ENCODE results near the gene CGB5.
"Not testable (repeated sequence)": the region's sequence is repeated elsewhere in the genome, so short reads cannot be mapped to it uniquely, and the experiment has no call there.

Gene CGB5

GRCh38 chr19:49065905-49066512 is 22.4 kb downstream of the CGB5 start:
- no peak for TF ChIP-seq L3MBTL2 (conservative IDR thresholded peaks at IDR 0.05)
- no peak for TF ChIP-seq FOXA1 (IDR thresholded peaks at IDR 0.05)
- TF ChIP-seq CTBP1 (IDR thresholded peaks at IDR 0.05; ENCODE audit: borderline replicate concordance): no peak
- TF ChIP-seq ZNF384 (IDR thresholded peaks at IDR 0.05): no peak
- TF ChIP-seq FOXM1 (IDR thresholded peaks at IDR 0.05; ENCODE audit: borderline replicate concordance): no peak
- no peak for TF ChIP-seq NFRKB (IDR thresholded peaks at IDR 0.05)
- TF ChIP-seq BHLHE40 (IDR thresholded peaks at IDR 0.05; ENCODE audit: borderline replicate concordance): no peak
- no peak for TF ChIP-seq ARNT (IDR thresholded peaks at IDR 0.05)
- TF ChIP-seq FOXK2 (IDR thresholded peaks at IDR 0.05): no peak
- no peak for TF ChIP-seq ELF4 (IDR thresholded peaks at IDR 0.05)
- TF ChIP-seq SP1 (IDR thresholded peaks at IDR 0.05): no peak
- ChIA-PET CTCF (interaction anchor here (1.2 to 1.6 kb wide), 3 partner anchors 8 to 73 kb away, joined by 3 to 9 read pairs (median 4); partner anchors contain the start of genes GYS1 and RUVBL2), POLR2A (interaction anchor here (1.0 to 1.5 kb wide), 3 partner anchors 10 to 66 kb away, joined by 3 to 6 read pairs (median 4); no protein-coding TSS in a partner anchor)

DNA sequence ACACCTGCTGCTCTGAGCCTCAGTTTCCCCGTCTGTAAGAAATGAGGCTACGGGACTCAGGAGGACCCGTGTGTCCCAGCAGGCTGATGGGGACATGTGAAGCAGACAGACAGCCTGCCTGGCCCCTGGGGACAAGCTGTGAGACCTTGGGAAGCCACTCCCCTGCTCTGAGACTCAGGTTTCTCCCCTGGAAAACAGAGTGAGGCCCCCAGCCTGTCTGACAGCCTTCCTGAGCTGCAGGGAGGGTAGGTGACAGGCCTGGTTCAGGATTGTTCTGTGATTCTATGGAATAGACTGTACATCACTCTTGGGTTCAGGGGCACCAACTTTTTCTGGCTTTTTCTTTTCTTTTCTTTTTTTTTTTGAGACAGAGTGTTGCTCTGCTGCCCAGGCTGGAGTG is 23.9 kb downstream of the CGB5 start:
- no peak for DNase-seq (ENCODE audit: extremely low spot score)
- no peak for TF ChIP-seq FOXA1 (IDR thresholded peaks at IDR 0.05)
- TF ChIP-seq LEF1 (IDR thresholded peaks at IDR 0.05; ENCODE audit: borderline replicate concordance): no peak
- no peak for TF ChIP-seq ARNT (IDR thresholded peaks at IDR 0.05)
- TF ChIP-seq TARDBP (IDR thresholded peaks at IDR 0.05): no peak
- TF ChIP-seq HDGF (IDR thresholded peaks at IDR 0.05; ENCODE audit: borderline replicate concordance): no peak
- no peak for TF ChIP-seq ZNF384 (IDR thresholded peaks at IDR 0.05)
- no peak for TF ChIP-seq CTBP1 (IDR thresholded peaks at IDR 0.05; ENCODE audit: borderline replicate concordance)
- no peak for TF ChIP-seq SUZ12 (IDR thresholded peaks at IDR 0.05)
- no peak for TF ChIP-seq FOXM1 (IDR thresholded peaks at IDR 0.05; ENCODE audit: borderline replicate concordance)
- TF ChIP-seq ELF4 (IDR thresholded peaks at IDR 0.05): no peak
- no peak for TF ChIP-seq SP1 (IDR thresholded peaks at IDR 0.05)
- no peak for TF ChIP-seq NFRKB (IDR thresholded peaks at IDR 0.05)
- no peak for TF ChIP-seq FOXK2 (IDR thresholded peaks at IDR 0.05)
- TF ChIP-seq PKNOX1 (IDR thresholded peaks at IDR 0.05): no peak
- TF ChIP-seq BHLHE40 (IDR thresholded peaks at IDR 0.05; ENCODE audit: borderline replicate concordance): no peak
- no peak for TF ChIP-seq L3MBTL2 (conservative IDR thresholded peaks at IDR 0.05)
- ChIA-PET CTCF (no interaction called here), POLR2A (no interaction called here)

More at GRCh38 chr19:49065905-49066512, 22.4 kb downstream of the CGB5 start:
- no peak for DNase-seq (ENCODE audit: extremely low spot score)

DNA sequence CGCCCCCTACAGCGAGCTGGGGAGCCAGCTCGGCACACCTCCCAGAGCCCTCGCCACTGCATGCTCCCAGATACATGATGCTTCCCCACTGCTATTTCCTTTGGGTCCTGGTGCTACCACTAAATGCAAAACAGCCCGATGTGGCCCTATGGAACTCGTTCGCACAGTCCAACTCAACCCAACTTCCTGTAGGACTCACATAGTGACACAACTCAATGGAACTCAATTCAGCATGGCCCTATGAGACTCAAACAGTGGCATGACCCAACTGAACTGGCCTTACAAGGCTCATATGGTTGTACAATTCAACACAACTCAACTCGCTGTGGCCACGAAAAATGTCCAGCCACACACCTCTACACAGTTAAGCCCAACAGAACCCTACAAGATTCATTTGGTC is 25.4 kb downstream of the CGB5 start:
- CTCF ChIA-PET: no interaction called here
- POLR2A ChIA-PET: interaction anchor here (0.9 kb wide), 2 partner anchors 71 to 76 kb away, joined by 3 read pairs; partner anchors contain the start of genes GYS1 and RUVBL2
- no peak for TF ChIP-seq TARDBP (IDR thresholded peaks at IDR 0.05)
- TF ChIP-seq ZNF384 (IDR thresholded peaks at IDR 0.05): no peak
- no peak for DNase-seq (ENCODE audit: extremely low spot score)

DNA sequence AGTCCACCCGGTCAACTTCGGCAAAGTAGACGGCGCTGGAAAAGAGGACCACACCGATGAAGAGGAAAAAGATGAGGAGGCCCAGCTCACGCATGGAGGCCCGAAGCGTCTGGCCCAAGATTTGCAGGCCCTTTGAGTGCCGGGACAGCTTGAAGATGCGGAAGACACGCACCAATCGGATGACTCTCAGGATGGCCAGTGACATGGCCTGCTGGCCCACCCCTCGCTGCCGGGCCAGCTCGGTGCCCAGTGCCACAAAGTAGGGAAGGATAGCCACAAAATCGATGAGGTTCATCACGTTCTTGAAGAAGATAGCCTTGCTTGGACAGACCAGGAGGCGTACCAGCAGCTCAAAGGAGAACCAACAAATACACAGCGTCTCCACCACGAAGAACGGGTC is 26.8 kb downstream of the CGB5 start:
- ChIA-PET CTCF (no interaction called here), POLR2A (no interaction called here)
- TF ChIP-seq FOXM1 (IDR thresholded peaks at IDR 0.05; ENCODE audit: borderline replicate concordance) (no peak), SP1 (IDR thresholded peaks at IDR 0.05) (no peak), PKNOX1 (IDR thresholded peaks at IDR 0.05) (no peak), TARDBP (IDR thresholded peaks at IDR 0.05) (no peak), NFRKB (IDR thresholded peaks at IDR 0.05) (no peak), CTBP1 (IDR thresholded peaks at IDR 0.05; ENCODE audit: borderline replicate concordance) (no peak), LEF1 (IDR thresholded peaks at IDR 0.05; ENCODE audit: borderline replicate concordance) (no peak), HDGF (IDR thresholded peaks at IDR 0.05; ENCODE audit: borderline replicate concordance) (no peak), FOXA1 (IDR thresholded peaks at IDR 0.05) (no peak), ELF4 (IDR thresholded peaks at IDR 0.05) (no peak), SUZ12 (IDR thresholded peaks at IDR 0.05) (no peak), BHLHE40 (IDR thresholded peaks at IDR 0.05; ENCODE audit: borderline replicate concordance) (no peak), FOXK2 (IDR thresholded peaks at IDR 0.05) (no peak)
- DNase-seq (ENCODE audit: extremely low spot score): no peak

GRCh38 chr19:49071860-49072547 is 28.4 kb downstream of the CGB5 start:
- peak; percentile 67 for TF ChIP-seq L3MBTL2 (conservative IDR thresholded peaks at IDR 0.05)
- no peak for TF ChIP-seq FOXK2 (IDR thresholded peaks at IDR 0.05)
- ChIA-PET POLR2A (no interaction called here), CTCF (no interaction called here)
- DNase-seq (ENCODE audit: extremely low spot score): peak; percentile 48

- CTCF ChIA-PET: interaction anchor here (0.6 to 1.7 kb wide), 22 partner anchors 9 to 354 kb away, joined by 3 to 10 read pairs (median 4); partner anchors contain the start of genes GYS1, NTF4 and RUVBL2
- TF ChIP-seq HDGF (IDR thresholded peaks at IDR 0.05; ENCODE audit: borderline replicate concordance): no peak
- TF ChIP-seq L3MBTL2 (conservative IDR thresholded peaks at IDR 0.05): no peak
- TF ChIP-seq FOXA1 (IDR thresholded peaks at IDR 0.05): no peak
- TF ChIP-seq LEF1 (IDR thresholded peaks at IDR 0.05; ENCODE audit: borderline replicate concordance): no peak
- no peak for TF ChIP-seq ARNT (IDR thresholded peaks at IDR 0.05)
- TF ChIP-seq ELF4 (IDR thresholded peaks at IDR 0.05): no peak
- TF ChIP-seq TARDBP (IDR thresholded peaks at IDR 0.05): no peak
- TF ChIP-seq PKNOX1 (IDR thresholded peaks at IDR 0.05): no peak
- no peak for TF ChIP-seq FOXK2 (IDR thresholded peaks at IDR 0.05)
- no peak for TF ChIP-seq BHLHE40 (IDR thresholded peaks at IDR 0.05; ENCODE audit: borderline replicate concordance)
- TF ChIP-seq FOXM1 (IDR thresholded peaks at IDR 0.05; ENCODE audit: borderline replicate concordance): no peak
- no peak for TF ChIP-seq ZNF384 (IDR thresholded peaks at IDR 0.05)
- peak; percentile 70 for DNase-seq (ENCODE audit: extremely low spot score)
- POLR2A ChIA-PET: interaction anchor here (1.0 to 1.5 kb wide), 4 partner anchors 12 to 80 kb away, joined by 3 to 10 read pairs (median 4); partner anchors contain the start of genes GYS1 and RUVBL2
Observed at GRCh38 chr19:49073514-49074378, 30.1 kb downstream of the CGB5 start.

GRCh38 chr19:49074869-49075268 is 31.2 kb downstream of the CGB5 start:
- not testable (repeated sequence) for DNase-seq (ENCODE audit: extremely low spot score)
- CTCF ChIA-PET: interaction anchor here (0.9 to 1.7 kb wide), 5 partner anchors 10 to 124 kb away, joined by 4 to 10 read pairs (median 5); partner anchors contain the start of gene NTF4
- POLR2A ChIA-PET: interaction anchor here (1.5 kb wide), 1 partner anchor 81 kb away, joined by 10 read pairs; the partner anchor contains the start of genes GYS1 and RUVBL2

Measured in HEK293T (cell line).